Nephron progenitor cell (in vitro differentiated cells): ENCODE data around the gene PRSS16.
"Not testable (repeated sequence)": the region's sequence is repeated elsewhere in the genome, so short reads cannot be mapped to it uniquely, and the experiment has no call there.

Source experiments
- DNase-seq: peaks from one replicate; pipeline ENCODE4 v3.0.0; 2021
- H3K27ac Mint-ChIP-seq: 2 replicates; pipeline ENCODE4 v1.8.0; 2021; ENCODE audit warnings: mild to moderate bottlenecking, moderate library complexity, mixed read lengths
- H3K27me3 Mint-ChIP-seq: 2 replicates; pipeline ENCODE4 v1.8.0; 2021; ENCODE audit warnings: mild to moderate bottlenecking, low read depth, mixed read lengths; ENCODE audit not compliant: poor library complexity
- H3K36me3 Mint-ChIP-seq: 2 replicates; pipeline ENCODE4 v1.8.0; 2021; ENCODE audit warnings: low read depth, mixed read lengths
- H3K4me1 Mint-ChIP-seq: 2 replicates; pipeline ENCODE4 v1.8.0; 2021; ENCODE audit warnings: mixed read lengths
- H3K4me3 Mint-ChIP-seq: 2 replicates; pipeline ENCODE4 v1.8.0; 2021; ENCODE audit warnings: mild to moderate bottlenecking, moderate library complexity, mixed read lengths
- H3K9me3 Mint-ChIP-seq: 2 replicates; pipeline ENCODE4 v1.8.0; 2021; ENCODE audit warnings: mild to moderate bottlenecking, moderate library complexity, mixed read lengths
- CTCF ChIP-seq: fragments of 200-600 bp; sonication (generic); IDR thresholded peaks from 2 replicates; pipeline ENCODE4 v1.5.0; 2021; ENCODE audit warnings: antibody characterized with exemption

PRSS16 gene

GRCh38 chr6:27209659-27210269, 37.7 kb upstream of the PRSS16 start:
- no peak for DNase-seq
- Mint-ChIP-seq H3K9me3 (no peaks in the 10 kb centered on the region), H3K4me3 (no peak overlapping the region), H3K27ac (no peak overlapping the region), H3K4me1 (peaks cover 14% of the 10 kb centered on the region), H3K36me3 (peaks cover 1% of the 10 kb centered on the region), H3K27me3 (peaks cover 37% of the 10 kb centered on the region)
- TF ChIP-seq CTCF: no peak

GRCh38 chr6:27213091-27213517, 34.4 kb upstream of the PRSS16 start:
- not testable (repeated sequence) for H3K27ac Mint-ChIP-seq, H3K4me1 Mint-ChIP-seq, H3K36me3 Mint-ChIP-seq, DNase-seq
- peaks cover 13% of the 10 kb centered on the region for H3K9me3 Mint-ChIP-seq
- peak overlapping the region; percentile 93 for H3K4me3 Mint-ChIP-seq
- peaks cover 22% of the 10 kb centered on the region for H3K27me3 Mint-ChIP-seq

GRCh38 chr6:27213544-27214125, 33.9 kb upstream of the PRSS16 start:
- Mint-ChIP-seq H3K27me3 (peaks cover 24% of the 10 kb centered on the region), H3K36me3 (peaks cover 4% of the 10 kb centered on the region), H3K4me1 (no peaks in the 10 kb centered on the region), H3K9me3 (peaks cover 13% of the 10 kb centered on the region), H3K4me3 (peak overlapping the region; percentile 93), H3K27ac (no peak overlapping the region)
- peak; percentile 45 for DNase-seq
- no peak for TF ChIP-seq CTCF

GRCh38 chr6:27214126-27214601, 33.3 kb upstream of the PRSS16 start:
- peak; percentile 18 for DNase-seq
- no peak for TF ChIP-seq CTCF
- Mint-ChIP-seq H3K4me1 (no peaks in the 10 kb centered on the region), H3K4me3 (peak overlapping the region; percentile 93), H3K27ac (no peak overlapping the region), H3K9me3 (peaks cover 13% of the 10 kb centered on the region), H3K36me3 (peaks cover 4% of the 10 kb centered on the region), H3K27me3 (peaks cover 25% of the 10 kb centered on the region)

- Mint-ChIP-seq H3K27me3 (peaks cover 25% of the 10 kb centered on the region), H3K4me1 (no peaks in the 10 kb centered on the region), H3K27ac (no peak overlapping the region), H3K36me3 (peaks cover 4% of the 10 kb centered on the region), H3K4me3 (no peak overlapping the region), H3K9me3 (peaks cover 17% of the 10 kb centered on the region)
- no peak for TF ChIP-seq CTCF
- no peak for DNase-seq
These were observed 30.6 kb upstream of the PRSS16 start for GRCh38 chr6:27216874-27217273.

- peaks cover 11% of the 10 kb centered on the region for H3K27me3 Mint-ChIP-seq
- DNase-seq, H3K9me3 Mint-ChIP-seq, H3K27ac Mint-ChIP-seq, H3K36me3 Mint-ChIP-seq, H3K4me3 Mint-ChIP-seq, H3K4me1 Mint-ChIP-seq: not testable (repeated sequence)
These were observed 24.5 kb upstream of the PRSS16 start for GRCh38 chr6:27222971-27223370.

GRCh38 chr6:27224729-27225128, 22.8 kb upstream of the PRSS16 start:
- DNase-seq: no peak
- Mint-ChIP-seq H3K4me3 (no peak overlapping the region), H3K27ac (no peak overlapping the region), H3K36me3 (no peaks in the 10 kb centered on the region), H3K4me1 (no peaks in the 10 kb centered on the region), H3K27me3 (peaks cover 17% of the 10 kb centered on the region), H3K9me3 (peaks cover 6% of the 10 kb centered on the region)
- no peak for TF ChIP-seq CTCF
